ENCODE data around the gene PLA2G4F.

PLA2G4F gene

GRCh38 chr15:42130246-42130986, 26.0 kb downstream of the PLA2G4F start:
- DNase-seq: no peak

- no peak for DNase-seq
Observed at GRCh38 chr15:42129364-42129763, 27.1 kb downstream of the PLA2G4F start.

GRCh38 chr15:42128476-42128875, 28.0 kb downstream of the PLA2G4F start:
- DNase-seq: no peak

GRCh38 chr15:42123546-42123945, 32.9 kb downstream of the PLA2G4F start:
- DNase-seq: no peak

GRCh38 chr15:42121682-42122081, 34.8 kb downstream of the PLA2G4F start:
- DNase-seq: no peak

DNA sequence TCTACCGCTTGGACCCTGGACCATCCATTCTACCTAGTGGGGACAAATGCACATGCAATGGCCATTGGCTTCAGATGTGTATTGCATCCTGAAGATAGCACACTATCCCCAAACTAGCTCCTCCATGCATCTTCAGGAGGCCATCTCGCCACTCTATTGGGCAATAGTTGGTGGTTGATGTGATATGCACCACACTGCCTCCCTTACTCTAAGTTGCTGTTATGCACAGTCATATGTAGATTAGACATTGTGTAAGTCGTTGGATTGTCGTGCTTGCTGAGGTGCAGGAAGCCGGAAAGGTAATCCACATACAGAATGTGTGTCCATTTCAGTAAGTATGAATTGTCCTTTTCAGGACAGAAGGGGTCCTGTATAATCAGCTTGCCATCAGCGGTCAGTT, 35.4 kb downstream of the PLA2G4F start:
- no peak for DNase-seq

GRCh38 chr15:42120285-42120684, 36.2 kb downstream of the PLA2G4F start:
- no peak for DNase-seq

DNA sequence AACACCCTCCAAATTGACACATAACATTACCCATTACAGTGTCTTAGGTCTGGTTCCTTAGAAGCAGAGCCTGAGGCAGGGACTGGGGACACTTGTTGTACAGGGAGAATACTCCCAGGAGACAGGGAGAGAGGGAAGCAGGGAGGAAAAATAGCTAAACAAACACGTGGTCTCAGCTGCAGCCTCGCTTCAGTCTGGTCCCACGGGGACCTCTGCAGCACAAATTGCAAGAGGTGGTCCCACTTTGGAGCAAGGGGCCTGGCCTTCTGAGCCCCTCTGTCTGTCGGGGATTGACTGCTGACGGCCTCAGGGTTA, 37.0 kb downstream of the PLA2G4F start:
- no peak for DNase-seq

DNA sequence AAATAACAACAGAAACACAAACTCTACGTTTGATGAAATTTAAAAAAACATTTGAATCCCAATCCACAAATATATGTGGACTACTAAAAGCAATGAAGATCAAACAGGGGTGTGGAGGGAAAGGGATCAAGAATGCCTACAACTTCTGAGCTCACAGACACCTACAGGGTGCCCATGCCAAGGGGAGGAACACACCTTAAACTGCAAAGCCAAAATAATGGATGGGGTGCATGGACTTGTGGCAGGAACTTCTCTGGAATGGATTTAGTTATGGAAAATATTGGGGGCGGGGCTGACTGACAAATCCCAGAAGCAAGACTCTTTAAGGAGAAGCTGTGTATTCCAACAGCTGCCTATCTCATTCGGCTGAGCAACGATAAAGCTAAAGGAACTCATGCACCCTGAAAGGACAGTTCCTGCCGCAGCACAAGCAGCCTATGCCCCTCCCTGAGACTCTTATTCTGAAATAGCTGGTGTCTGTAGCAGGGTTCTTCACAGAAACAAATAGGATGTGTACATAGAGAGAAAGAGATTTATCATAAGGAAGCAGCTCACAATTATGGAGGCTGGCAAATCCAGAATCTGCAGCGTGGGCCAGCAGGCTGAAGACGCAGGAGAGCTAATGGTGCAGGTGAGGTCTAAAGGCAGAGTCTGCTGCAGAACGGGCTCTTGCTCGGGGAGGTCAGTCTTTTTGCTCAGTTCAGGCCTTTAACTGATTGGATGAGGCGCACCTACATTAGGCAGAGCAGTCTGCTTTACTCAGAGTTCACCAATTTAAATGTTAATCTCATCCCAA, 37.6 kb downstream of the PLA2G4F start:
- DNase-seq: no peak

DNA sequence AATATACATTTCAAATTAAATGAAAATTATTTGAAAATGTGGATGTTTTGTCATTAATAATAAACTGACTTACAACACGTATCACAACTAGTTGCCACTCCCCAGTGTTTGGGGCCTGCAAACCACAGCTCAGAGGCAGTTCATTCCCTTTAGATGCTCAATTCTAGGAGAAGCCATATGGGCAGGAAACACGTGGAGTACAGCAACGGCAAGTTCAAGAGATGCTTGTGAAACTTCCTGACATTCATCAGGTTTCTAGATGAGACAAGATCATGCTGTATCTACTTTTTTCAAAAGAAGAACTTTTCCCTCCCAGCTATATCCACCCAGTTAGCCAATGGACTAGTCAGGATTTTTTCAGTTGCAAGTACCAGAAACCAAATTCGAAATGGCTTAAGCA, 44.5 kb downstream of the PLA2G4F start:
- DNase-seq: no peak

- DNase-seq: no peak
Observed at GRCh38 chr15:42110367-42110766, 46.1 kb downstream of the PLA2G4F start.

GRCh38 chr15:42108806-42109205, 47.6 kb downstream of the PLA2G4F start:
- no peak for DNase-seq

DNA sequence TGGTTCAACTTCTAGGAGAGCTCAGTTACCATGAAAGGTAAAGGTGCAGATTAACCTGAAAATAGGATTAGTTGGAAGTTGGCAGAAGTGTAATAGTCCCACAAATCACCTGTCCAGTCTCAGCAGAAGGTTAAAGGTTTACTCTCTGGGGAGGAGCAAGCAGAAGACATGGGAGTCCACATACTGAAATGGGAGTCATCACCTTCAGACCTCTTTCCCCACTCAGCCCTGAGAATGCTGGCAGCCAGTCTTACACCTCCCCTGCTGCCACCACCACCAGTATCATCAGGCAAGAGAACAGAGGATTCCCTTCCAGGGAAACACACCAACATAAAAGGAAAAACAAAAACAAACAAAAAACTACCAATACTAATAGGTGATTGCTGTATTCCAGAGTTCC, 48.2 kb downstream of the PLA2G4F start:
- DNase-seq: no peak

DNA sequence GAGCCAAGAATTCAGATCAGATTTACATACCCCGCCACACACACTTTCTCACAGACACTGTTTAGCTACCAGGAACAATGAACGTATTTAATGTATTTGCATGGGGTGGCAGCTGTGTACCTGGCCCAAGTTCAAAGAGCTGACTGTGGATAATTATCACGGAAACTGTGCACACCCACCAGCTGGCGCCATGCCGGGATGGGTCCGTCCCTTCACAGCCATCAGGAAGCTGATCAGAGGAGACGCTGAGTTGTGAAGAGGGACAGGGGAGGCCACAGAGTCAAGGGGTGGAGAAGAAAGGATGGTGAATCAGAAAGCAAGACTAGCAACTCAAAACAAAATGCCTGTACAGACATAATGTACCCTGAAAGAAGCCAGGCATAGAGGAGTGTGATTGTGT, 49.0 kb downstream of the PLA2G4F start:
- DNase-seq: no peak

GRCh38 chr15:42106288-42106687, 50.1 kb downstream of the PLA2G4F start:
- no peak for DNase-seq

- no peak for DNase-seq
Observed at GRCh38 chr15:42104095-42104891, 52.1 kb downstream of the PLA2G4F start.

GRCh38 chr15:42102646-42103235, 53.7 kb downstream of the PLA2G4F start:
- no peak for DNase-seq

GRCh38 chr15:42101861-42102260, 54.6 kb downstream of the PLA2G4F start:
- DNase-seq: no peak

GRCh38 chr15:42100021-42100800, 56.2 kb downstream of the PLA2G4F start:
- DNase-seq: no peak

- no peak for DNase-seq
Observed at GRCh38 chr15:42097018-42097417, 59.4 kb downstream of the PLA2G4F start.

DNA sequence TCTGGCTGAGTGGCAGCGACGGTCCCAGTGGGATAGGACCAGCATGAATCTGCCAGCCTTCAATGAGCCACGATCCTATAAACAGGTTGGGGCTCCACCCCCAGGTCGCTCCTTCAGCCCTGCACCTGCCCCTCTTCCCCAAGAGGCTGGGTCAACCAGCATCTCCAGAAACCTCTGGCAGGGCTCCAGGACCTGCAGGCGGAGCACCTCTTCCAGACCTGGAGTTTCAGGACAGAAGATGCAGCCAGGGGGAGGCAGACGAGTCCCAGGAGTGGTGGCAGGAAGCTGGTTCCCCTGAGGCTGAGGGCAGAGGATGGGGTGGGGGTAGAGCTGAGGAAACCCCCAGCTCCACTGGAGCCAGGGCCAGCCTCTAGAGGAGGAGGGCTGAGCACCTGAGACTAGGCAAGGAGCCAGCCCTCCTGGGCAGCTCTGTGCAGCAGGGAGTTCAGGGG, 61.9 kb downstream of the PLA2G4F start, which contains the start of gene PLA2G4D:
Gene PLA2G4D (minus strand): TSS at position 51 of the 452 bp plus-strand sequence. CDS start 103 bp downstream, outside the sequence.
- no peak for DNase-seq

- DNase-seq: no peak
Observed at GRCh38 chr15:42093966-42094365, 62.5 kb downstream of the PLA2G4F start.
